GM18502 (cell line): ENCODE results near the gene IFIT1.
"Not testable (repeated sequence)": the region's sequence is repeated elsewhere in the genome, so short reads cannot be mapped to it uniquely, and the experiment has no call there.

ENCODE experiments used
- ATAC-seq: cut with Tn5 transposase; IDR thresholded peaks from one replicate; pipeline ENCODE4 v1.9.1; 2021; ENCODE audit warnings: mild to moderate bottlenecking; ENCODE audit not compliant: unreplicated experiment, poor library complexity

IFIT1 gene

DNA sequence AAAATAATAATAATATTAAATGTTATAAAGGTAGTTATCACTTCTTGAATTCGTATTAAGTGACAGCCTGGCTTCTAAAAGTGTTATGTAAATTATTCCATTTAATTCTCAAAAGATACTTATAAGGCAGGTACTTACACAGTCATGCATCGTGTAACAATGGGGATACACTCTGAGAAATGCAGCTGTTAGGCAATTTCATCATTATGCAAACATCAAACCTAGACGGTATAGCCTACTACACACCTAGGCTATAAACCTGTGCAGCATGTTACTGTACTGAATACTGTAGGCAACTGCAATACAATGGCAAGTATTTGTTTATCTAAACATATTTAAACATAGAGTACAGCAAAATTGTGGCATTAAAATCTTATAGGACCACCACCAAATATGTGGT, 1.5 kb downstream of the IFIT1 start:
- no peak for ATAC-seq

DNA sequence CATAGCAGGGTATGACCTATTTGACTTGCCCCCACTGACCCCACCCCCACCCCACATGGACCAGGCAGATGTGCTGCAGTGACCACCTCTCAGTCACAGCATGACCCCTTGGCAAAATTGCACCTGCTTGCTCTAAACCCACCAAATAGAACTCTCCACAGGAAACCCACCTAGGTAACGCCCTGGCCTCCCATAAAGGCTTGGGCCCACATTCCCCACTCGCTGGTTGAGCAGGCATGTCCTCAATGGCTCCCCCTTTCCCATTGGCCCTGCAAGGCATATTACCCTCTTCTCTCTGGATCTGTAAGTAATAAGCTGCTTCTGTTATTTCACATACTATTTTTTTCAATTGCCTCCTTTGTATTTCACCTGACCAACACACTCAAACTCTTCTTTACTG, 2.7 kb downstream of the IFIT1 start:
- ATAC-seq: no peak

DNA sequence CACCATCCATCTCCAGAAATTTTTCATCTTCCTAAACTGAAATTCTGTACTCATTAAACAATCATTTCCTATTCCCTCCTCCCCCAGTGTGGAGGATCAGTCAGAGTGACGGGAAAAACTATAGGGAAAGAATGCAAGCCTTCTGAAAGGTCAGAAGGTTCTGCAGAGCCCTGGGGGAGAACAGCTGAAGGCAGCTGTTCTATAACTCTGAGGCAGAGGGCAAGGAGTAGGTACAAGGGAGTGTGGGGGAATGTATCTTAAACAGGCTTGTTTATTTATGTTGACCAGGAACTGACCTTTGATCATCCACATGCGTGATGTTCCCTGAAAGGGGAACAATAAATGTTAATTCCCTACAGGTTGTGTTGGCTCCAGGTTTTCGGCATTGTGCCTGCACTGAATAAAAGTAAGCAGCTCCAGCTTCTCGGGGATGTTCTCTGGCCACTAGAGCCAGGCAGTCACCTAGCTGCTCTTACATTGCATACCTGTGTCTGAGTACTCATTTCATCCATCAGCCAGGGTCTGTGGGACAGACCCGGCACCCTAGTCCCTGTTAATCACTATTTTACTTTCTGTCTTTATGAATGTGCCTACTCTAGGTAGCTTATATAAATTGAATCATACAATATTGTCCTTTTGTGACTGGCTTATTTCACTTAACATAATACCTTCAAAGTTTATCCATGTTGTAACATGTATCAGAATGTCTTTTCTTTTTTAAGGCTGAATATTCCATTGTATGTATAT, 5.8 kb downstream of the IFIT1 start:
- ATAC-seq: no peak

DNA sequence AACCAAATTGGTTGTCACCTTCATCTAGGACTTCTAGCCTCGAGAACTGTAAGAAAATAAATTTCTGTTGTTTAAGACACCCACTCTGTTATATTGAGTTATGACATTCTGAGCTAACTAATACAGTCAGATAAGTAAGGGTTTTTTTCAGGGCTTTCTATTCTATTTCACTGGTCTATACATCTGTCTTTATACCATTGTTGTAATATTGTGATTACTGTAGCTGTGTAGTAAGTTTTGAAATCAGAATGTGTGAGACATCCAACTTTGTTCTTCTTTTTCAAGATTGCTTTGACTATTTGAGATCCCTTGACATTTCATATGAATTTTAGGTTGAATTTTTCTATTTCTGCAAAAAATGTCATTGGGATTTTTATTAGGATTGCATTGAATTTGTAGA, 7.5 kb downstream of the IFIT1 start:
- ATAC-seq: no peak

DNA sequence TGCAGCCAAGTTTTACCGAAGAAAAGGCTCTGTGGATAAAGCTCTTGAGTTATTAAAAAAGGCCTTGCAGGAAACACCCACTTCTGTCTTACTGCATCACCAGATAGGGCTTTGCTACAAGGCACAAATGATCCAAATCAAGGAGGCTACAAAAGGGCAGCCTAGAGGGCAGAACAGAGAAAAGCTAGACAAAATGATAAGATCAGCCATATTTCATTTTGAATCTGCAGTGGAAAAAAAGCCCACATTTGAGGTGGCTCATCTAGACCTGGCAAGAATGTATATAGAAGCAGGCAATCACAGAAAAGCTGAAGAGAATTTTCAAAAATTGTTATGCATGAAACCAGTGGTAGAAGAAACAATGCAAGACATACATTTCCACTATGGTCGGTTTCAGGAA, 10.6 kb downstream of the IFIT1 start:
- ATAC-seq: no peak

DNA sequence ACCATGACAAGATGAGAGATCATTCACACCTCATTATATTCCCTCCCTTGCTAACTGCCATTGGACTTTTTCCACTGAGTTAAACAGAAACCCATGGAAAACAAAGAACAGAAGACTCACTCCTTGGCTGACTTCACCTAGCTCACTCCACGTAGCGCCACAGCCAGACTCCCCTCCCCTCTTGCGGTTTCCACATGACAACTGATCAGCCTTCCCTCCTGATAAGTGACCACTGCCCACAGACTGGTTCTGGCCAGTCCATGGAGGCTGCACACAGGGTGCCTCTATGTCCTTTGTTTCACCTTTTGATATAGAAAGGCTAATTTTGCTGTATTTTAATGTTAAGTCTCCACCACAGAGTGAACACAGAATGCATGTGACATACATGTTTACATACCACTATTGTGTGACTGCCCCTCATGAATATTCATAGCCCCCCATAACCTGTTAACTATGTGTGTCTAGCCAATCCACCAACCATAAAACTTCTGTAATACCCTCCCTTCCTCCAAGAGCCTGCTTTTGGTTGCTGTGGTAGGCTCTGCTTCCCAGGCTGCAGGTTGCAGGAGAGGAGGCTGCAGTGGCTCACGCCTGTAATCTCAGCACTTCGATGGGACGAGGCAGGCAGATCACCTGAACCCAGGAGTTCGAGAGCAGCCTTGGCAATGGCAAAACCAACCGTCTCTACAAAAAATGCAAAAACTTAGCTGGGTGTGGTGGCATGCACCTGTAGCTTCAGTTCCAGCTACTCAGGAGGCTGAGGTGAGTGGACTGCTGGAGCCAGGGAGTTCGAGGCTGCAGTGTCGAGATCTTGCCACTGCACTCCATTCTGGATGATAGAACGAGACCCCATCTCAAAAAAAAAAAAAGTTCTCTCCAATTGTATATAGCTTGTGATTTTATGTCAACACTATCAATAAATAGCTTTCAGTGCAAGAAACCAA, 12.0 kb downstream of the IFIT1 start:
- ATAC-seq: no peak

DNA sequence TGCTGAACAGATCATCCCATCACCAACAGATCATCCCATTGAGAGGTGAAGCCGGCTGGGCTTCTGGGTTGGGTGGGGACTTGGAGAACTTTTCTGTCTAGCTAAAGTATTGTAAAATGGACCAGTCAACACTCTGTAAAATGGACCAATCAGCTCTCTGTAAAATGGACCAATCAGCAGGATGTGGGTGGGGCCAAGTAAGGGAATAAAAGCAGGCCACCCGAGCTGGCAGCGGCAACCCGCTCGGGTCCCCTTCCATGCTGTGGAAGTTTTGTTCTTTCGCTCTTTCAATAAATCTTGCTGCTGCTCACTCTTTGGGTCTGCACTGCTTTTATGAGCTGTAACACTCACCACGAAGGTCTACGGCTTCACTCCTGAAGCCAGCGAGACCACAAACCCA, 13.8 kb downstream of the IFIT1 start:
- ATAC-seq: not testable (repeated sequence)

DNA sequence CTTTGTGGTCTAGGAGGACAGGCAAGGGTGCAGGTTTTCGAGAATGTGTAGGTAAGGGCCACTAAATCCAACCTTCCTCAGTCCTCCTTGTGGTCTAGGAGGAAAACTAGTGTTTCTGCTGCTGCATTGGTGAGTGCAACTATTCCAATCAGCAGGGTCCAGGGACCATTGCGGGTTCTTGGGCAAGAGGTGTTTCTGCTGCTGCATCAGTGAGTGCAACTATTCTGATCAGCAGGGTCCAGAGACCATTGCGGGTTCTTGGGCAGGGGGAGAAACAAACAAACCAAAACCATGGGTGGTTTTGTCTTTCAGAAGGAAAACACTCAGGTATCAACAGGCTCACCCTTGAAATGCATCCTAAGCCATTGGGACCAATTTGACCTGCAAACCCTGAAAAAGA, 15.4 kb downstream of the IFIT1 start:
- ATAC-seq: not testable (repeated sequence)

DNA sequence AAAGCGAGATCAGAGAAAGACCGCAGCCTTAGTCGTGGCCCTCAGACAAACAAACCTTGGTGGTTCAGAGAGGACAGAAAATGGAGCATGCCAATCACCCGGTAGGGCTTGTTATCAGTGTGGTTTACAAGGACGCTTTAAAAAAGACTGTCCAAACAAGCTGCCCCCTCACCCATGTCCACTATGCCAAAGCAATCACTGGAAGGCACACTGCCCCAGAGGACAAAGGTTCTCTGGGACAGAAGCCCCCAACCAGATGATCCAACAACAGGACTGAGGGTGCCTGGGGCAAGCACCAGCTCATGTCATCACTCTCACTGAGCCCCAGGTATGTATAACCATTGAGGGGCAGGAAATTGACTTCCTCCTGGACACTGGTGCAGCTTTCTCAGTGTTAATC, 16.9 kb downstream of the IFIT1 start:
- ATAC-seq: not testable (repeated sequence)

DNA sequence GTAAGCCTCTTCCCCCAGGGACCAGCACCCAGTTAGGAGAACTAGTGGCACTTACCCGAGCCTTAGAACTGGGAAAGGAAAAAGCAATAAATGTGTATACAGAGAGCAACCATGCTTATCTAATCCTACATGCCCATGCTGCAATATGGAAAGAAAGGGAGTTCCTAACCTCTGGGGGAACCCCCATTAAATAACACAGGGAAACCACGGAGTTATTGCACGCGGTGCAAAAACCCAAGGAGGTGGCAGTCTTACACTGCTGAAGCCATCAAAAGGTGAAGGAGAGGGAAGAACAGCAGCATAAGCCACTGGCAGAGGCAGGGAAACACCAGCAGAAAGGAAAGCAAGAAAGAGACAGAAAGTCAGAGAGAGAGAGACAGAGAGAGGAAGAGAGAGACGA, 18.1 kb downstream of the IFIT1 start:
- ATAC-seq: not testable (repeated sequence)

DNA sequence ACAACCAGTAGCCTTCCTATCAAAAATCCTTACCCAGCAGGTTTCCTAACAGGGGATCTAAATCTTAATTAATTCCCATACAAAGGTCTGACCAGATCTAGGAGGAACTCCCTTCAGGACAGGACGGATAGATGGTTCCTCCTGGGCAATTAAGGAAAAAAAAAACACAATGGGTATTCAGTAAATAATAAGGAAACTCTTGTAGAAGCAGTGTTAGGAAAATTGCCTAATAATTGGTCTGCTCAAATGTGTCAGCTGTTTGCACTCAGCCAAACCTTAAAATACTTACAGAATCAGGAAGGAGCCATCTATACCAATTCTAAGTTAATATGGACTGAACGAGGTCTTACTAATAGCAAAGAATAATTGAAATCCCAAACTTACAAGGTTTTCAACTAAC, 18.7 kb downstream of the IFIT1 start:
- not testable (repeated sequence) for ATAC-seq

DNA sequence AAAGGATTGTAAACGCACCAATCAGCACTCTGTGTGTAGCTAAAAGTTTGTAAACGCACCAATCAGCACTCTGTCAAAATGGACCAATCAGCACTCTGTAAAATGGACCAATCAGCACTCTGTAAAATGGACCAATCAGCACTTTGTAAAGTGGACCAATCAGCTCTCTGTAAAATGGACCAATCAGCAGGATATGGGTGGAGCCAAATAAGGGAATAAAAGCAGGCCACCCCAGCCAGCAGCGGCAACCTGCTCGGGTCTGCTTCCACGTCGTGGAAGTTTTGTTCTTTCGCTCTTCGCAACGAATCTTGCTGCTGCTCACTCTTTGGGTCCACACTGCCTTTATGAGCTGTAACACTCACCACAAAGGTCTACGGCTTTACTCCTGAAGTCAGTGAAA, 19.9 kb downstream of the IFIT1 start:
- ATAC-seq: not testable (repeated sequence)

DNA sequence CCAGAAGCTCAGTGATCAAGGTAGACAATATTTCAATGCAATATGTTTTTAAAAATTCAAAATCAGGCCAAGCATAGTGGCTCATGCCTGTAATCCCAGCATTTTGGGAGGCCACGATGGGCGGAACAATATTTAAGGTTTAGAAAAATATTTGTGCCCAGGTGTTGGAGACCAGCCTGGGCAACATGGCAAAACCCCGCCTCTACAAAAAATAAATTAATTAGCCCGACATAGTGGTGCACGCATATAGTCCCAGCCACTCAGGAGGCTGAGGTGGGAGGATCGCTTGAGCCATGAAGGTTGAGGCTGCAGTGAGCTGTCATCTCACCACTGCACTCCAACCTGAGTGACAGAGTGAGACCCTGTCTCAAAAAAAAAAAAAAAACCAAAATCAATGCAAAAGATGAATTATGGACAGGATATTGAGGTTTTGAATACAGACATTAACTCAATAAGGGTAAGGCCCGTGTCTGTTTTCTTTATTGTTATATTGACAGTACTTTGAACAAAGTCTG, 21.0 kb downstream of the IFIT1 start:
- ATAC-seq: no peak

DNA sequence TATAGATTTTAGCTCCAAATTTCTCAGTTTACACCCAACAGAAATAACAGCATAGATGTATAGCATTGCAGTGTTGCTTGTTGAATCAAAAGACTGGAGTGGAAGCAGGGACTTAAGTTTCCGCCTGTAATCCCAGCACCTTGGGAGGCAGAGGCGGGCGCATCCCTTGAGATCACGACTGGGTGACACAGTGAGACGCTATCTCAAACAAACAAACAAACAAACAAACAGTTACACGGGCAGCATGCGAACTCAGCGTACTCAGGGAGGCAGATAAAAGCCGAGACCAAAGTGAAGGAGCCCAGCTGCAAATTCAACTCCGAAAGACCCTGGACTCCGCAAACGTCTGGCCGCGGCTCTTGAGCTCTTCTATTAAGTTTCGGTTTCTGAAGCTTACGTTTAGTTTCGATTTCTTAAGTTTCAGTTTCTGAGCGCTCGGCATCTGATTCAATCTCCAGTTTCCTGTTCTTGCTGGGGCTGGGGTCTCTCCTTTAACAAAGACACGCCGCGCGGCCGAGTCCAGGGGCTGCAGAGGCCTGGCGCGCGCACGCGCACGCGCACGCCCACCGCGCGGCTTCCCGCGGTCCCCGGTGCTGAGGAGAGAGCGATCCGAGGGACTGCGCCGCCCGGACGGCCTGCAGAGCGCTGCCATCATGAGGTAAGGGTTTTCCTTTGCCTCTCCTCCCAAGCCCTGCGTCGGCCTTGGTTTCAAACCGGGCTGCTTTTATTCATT, 21.9 kb downstream of the IFIT1 start, which contains the start of gene IFIT5:
Gene IFIT5 (plus strand): TSS at position 423 of the 733 bp plus-strand sequence. CDS start 231 bp downstream, at position 654.
- peak; percentile 77 for ATAC-seq

DNA sequence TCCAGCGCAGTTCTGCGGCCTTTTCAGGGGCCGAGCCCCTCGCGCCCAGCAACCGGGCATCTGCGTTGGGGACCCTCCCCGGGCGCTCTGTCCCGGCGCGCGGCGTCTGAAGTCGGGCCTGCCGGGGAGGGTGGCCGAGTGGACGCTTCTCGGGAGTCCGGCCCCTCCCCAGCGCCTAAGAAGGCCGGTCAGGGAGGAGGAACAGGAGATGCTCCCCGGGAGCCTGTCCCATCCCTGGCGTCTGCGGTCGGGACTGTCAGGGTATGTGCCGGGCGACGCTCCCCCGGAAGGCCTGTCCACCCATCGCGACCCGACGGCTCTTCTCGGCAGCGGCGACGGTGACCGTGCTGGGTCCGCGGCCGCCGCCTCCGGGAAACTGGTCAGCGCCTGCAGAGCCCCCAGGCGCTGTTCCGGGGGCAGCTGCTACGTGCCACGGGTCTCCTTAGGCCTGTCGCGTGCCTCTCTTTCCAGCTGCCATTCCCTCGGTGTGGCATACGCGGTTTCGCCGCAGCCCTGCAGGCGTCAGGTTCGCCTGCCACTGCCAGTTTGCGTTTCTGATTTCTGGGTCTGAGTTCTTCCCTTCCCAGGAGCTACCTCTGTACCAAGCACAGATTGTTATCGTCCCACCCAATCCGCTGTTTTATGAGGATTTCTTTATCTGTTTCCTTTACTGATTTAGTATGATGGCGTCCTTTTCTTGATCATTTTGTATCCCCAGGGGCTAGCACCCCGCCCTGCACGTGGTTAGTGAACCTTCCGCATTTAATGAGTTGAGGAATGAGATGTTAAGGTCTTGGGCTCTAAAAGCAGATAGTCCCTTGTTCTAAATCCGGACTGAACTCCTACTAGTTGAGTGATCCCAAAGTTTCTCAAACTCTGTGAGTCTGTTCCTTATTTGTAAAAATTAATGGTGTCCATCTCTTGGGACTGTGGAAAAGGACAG, 22.7 kb downstream of the IFIT1 start:
- ATAC-seq: peak; percentile 41

DNA sequence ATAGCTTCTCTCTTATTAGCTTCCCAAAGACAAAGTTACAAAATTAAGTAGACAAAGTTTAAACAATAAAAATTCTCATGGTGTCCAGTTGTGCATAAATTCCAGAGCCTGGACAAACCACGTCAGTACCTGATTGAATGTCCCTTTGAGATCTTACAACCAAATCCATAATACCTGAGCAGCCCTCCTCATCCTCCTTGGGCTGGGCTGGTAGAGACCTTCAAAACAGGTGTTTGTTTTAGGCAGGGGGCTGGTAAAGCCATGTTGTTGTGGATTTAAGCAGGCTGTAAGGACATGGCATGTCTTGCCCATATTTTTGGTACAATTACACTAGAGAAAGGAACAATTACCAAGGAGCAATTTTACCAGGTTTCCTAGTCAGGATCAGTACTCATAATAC, 24.0 kb downstream of the IFIT1 start:
- no peak for ATAC-seq

DNA sequence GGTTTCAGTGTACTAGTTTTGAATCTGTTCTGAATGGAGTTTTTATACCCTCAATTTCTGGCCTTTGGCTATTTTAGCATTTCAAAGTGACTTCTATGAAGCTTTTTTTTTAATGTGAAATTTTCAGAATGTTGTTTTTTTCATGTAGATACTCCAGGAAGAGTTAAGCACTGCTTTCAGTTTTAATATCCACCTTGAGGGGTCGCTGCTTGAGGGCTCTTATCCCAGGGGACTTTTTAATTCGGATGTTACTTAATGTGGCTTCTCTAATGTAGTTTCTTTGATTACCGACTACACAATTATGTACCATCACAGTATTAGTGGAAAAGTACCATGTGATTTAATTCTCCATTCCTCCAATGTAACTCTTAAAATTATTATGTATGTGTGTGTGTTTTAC, 27.1 kb downstream of the IFIT1 start:
- ATAC-seq: no peak

DNA sequence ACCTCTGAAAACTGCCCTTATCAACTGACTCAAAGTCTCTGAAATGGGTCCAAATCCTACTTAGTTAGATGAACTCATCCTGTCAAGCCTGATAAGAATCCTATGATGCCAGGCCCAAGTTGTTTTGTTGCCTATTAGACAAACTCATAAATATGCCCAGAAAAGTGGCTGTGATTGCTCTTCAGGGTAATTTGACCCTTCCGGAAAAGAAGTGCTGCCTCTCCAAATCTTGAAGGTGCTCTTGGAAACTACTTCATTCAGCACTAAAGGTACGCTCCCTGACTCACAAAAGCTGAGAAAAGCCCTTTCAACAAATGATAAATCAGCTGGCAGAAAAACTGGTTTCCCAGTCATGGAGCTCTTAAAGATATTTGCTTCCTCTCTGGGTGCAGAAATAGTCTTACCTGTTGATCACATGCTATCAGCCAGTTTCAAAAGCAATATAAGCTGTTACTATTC, 28.6 kb downstream of the IFIT1 start:
- ATAC-seq: no peak

DNA sequence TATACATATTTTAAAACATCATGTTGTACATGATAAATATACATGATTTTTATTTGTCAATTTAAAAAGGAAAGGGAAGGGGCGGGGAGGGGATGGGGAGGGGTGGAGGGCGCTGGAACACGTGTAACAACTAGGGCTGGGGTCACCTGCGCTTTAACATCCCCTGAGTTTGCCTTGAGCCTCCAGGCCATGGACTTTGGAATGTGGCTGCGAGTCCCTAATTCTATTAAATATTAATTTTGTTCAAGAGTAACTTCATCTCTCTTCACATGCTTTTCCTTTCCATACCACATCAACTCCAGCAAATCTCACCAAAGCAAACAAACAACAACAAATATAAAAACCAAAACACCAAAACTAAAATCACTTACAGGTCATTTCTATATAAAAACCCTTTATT, 32.6 kb downstream of the IFIT1 start:
- no peak for ATAC-seq
